HCT116 (cell line): ENCODE measurements around the gene SVBP. TPM values are rescaled to one million over a fixed set of nuclear protein-coding genes. Genes with fewer than 3 reads are reported as not detected.

Experiments used
- ATAC-seq: fragments of 200-7000 bp; cut with Tn5 transposase; 2 replicates; pipeline ENCODE4 v1.9.1; 2020; ENCODE audit warnings: mild to moderate bottlenecking, moderate library complexity
- BruUV-seq: library from RNA; stranded (reverse); fragments of 400-500 nt; replicated peaks from 2 replicates; lab custom pipeline; 2021; lab: Mats Ljungman, UMichigan
- CTCF ChIA-PET: fragments of 300-600 bp; sonication (Branson Sonifier 250); formaldehyde crosslinking; loops from one replicate; lab custom pipeline; 2021; ENCODE audit warnings: antibody characterized with exemption; lab: Charles Lee
- POLR2A ChIA-PET: fragments of 300-600, 350-600 bp; sonication (Branson Sonifier 250); formaldehyde crosslinking; loops from one replicate; lab custom pipeline; 2021; ENCODE audit warnings: antibody characterized with exemption; lab: Charles Lee
- RAD21 ChIA-PET, 2 experiments: fragments of 300-600 bp; sonication (Branson Sonifier 250); formaldehyde crosslinking; loops; one replicate each; lab custom pipeline; 2023; ENCODE audit warnings: low total read pairs in 2 of 2; ENCODE audit not compliant: uncharacterized antibody in 2 of 2, unreplicated experiment in 2 of 2, low non-redundant PET in 1 of 2; lab: Charles Lee
- DNase-seq: peaks from one replicate; pipeline ENCODE4 v3.0.0-alpha.2; 2010; ENCODE audit warnings: low read depth, low spot score
- H2AFZ ChIP-seq: fragments of 200-600 bp; shearing (Covaris generic), sonication (generic); 2 replicates; pipeline ENCODE4 v1.6.1; 2017; ENCODE audit warnings: low read depth, mixed run types, mixed read lengths, antibody characterized with exemption, low read length; ENCODE audit not compliant: poor library complexity, severe bottlenecking
- H3K27ac ChIP-seq: 2 replicates; pipeline ENCODE4 v1.5.1; 2012; ENCODE audit warnings: low read depth, low read length
- H3K27me3 ChIP-seq: fragments of 200-600 bp; sonication (generic); 2 replicates; pipeline ENCODE4 v1.6.1; 2016; ENCODE audit warnings: mixed run types, low read length, mixed read lengths; ENCODE audit not compliant: insufficient read depth
- H3K36me3 ChIP-seq, 2 experiments: fragments of 200-500 bp in 1 of 2; fragments of 200-600 bp in 1 of 2; sonication (Bioruptor generic) in 1 of 2; sonication (generic) in 1 of 2; 2 replicates each; pipeline versions ENCODE4 v1.5.1 to v1.6.1; 2014 to 2016; ENCODE audit warnings: low read length in 2 of 2, inconsistent platforms in 1 of 2, mixed read lengths in 1 of 2, mixed run types in 1 of 2; ENCODE audit not compliant: insufficient read depth in 2 of 2, control insufficient read depth in 1 of 2
- H3K4me1 ChIP-seq, 2 experiments: fragments of 200-600 bp in 1 of 2; sonication (generic) in 1 of 2; 2 replicates each; pipeline versions ENCODE4 v1.5.1 to v1.6.1; 2012 to 2017; ENCODE audit warnings: low read length in 2 of 2, inconsistent platforms in 1 of 2, mild to moderate bottlenecking in 1 of 2, mixed read lengths in 1 of 2, mixed run types in 1 of 2, moderate library complexity in 1 of 2; ENCODE audit not compliant: insufficient read depth in 2 of 2, control insufficient read depth in 1 of 2
- H3K4me2 ChIP-seq: fragments of 200-600 bp; sonication (generic); 2 replicates; pipeline ENCODE4 v1.6.1; 2017; ENCODE audit warnings: mixed run types, low read length, mixed read lengths
- H3K4me3 ChIP-seq, 2 experiments: fragments of 200-600 bp in 1 of 2; sonication (generic) in 1 of 2; replicated peaks in 1 of 2; 2 replicates each; pipeline ENCODE4 v1.5.1; 2011 to 2016; ENCODE audit warnings: low read length in 2 of 2, control low read depth in 1 of 2, low read depth in 1 of 2, mild to moderate bottlenecking in 1 of 2, mixed read lengths in 1 of 2, mixed run types in 1 of 2
- H3K79me2 ChIP-seq: fragments of 200-600 bp; sonication (generic); 2 replicates; pipeline ENCODE4 v1.6.1; 2017; ENCODE audit warnings: mild to moderate bottlenecking, mixed run types, low read length, moderate library complexity, mixed read lengths; ENCODE audit not compliant: insufficient read depth
- H3K9ac ChIP-seq: fragments of 200-600 bp; sonication (generic); 2 replicates; pipeline ENCODE4 v1.6.1; 2016; ENCODE audit warnings: low read length, mixed read lengths
- H3K9me2 ChIP-seq: fragments of 200-600 bp; sonication (generic), shearing (Covaris generic); 2 replicates; pipeline ENCODE4 v1.6.1; 2017; ENCODE audit warnings: mixed run types, mild to moderate bottlenecking, moderate library complexity; ENCODE audit not compliant: insufficient read depth
- H3K9me3 ChIP-seq, 2 experiments: fragments of 200-500 bp in 1 of 2; fragments of 200-600 bp in 1 of 2; sonication (Bioruptor generic) in 1 of 2; sonication (generic) in 1 of 2; 2 replicates each; pipeline ENCODE4 v1.6.1; 2014 to 2017; ENCODE audit warnings: low read length in 2 of 2, mixed read lengths in 2 of 2, inconsistent platforms in 1 of 2, low read depth in 1 of 2, mild to moderate bottlenecking in 1 of 2, mixed run types in 1 of 2, moderate library complexity in 1 of 2; ENCODE audit not compliant: control insufficient read depth in 1 of 2, insufficient read depth in 1 of 2
- H4K20me1 ChIP-seq: fragments of 200-600 bp; sonication (generic), shearing (Covaris generic); 2 replicates; pipeline ENCODE4 v1.6.1; 2017; ENCODE audit warnings: mixed run types, mild to moderate bottlenecking, moderate library complexity; ENCODE audit not compliant: insufficient read depth
- EZH2 ChIP-seq: fragments of 200-600 bp; sonication (generic); IDR thresholded peaks from 2 replicates; pipeline ENCODE4 v1.6.1; 2017; ENCODE audit warnings: antibody characterized with exemption, mixed run types
- FOSL1 ChIP-seq: IDR thresholded peaks from 2 replicates; pipeline ENCODE4 v1.6.1; 2012; ENCODE audit warnings: low read depth
- POLR2A ChIP-seq: IDR thresholded peaks from 2 replicates; pipeline ENCODE4 v1.7.0; 2011; ENCODE audit warnings: borderline replicate concordance; ENCODE audit not compliant: insufficient read depth, insufficient read length; ENCODE audit errors: extremely low read depth
- POLR2AphosphoS5 ChIP-seq: IDR thresholded peaks from 2 replicates; pipeline ENCODE4 v1.6.1; 2011; ENCODE audit warnings: mild to moderate bottlenecking, low read depth, low read length, moderate library complexity
- RAD21 ChIP-seq: IDR thresholded peaks from 2 replicates; pipeline ENCODE4 v1.6.1; 2012; ENCODE audit warnings: low read depth, mild to moderate bottlenecking
- SIN3A ChIP-seq: IDR thresholded peaks from 2 replicates; pipeline ENCODE4 v1.6.1; 2012; ENCODE audit warnings: low read depth
- YY1 ChIP-seq: IDR thresholded peaks from 2 replicates; pipeline ENCODE4 v1.6.1; 2011; ENCODE audit warnings: low read length, low read depth, moderate library complexity, mild to moderate bottlenecking; ENCODE audit not compliant: insufficient replicate concordance; ENCODE audit errors: extremely low read depth
- ZNF274 ChIP-seq: fragments of 200-500 bp; sonication (Bioruptor generic); IDR thresholded peaks from 2 replicates; pipeline ENCODE4 v1.6.1; 2014; ENCODE audit warnings: mild to moderate bottlenecking, low read depth, low read length, inconsistent platforms
- intact Hi-C: fragments of 100-400 bp; cut with micrococcal nuclease; formaldehyde crosslinking; loops from 2 replicates; pipeline ENCODE4 v1.10.0; 2022
- total RNA-seq: library from RNA; stranded (reverse); gene quantifications from one replicate; pipeline ENCODE4 v1.2.1, GENCODE V29; 2021; ENCODE audit not compliant: unreplicated experiment
- TF ChIP-seq, protein P1 (sequence below): IDR thresholded peaks from 2 replicates; pipeline ENCODE4 v1.6.1; 2012; ENCODE audit warnings: low read depth
- TF ChIP-seq, protein P2 (sequence below): IDR thresholded peaks from 2 replicates; pipeline ENCODE4 v1.6.1; 2012

Gene SVBP
- total RNA-seq, 1 experiment from 2014 or later, result 14.4 TPM

DNA sequence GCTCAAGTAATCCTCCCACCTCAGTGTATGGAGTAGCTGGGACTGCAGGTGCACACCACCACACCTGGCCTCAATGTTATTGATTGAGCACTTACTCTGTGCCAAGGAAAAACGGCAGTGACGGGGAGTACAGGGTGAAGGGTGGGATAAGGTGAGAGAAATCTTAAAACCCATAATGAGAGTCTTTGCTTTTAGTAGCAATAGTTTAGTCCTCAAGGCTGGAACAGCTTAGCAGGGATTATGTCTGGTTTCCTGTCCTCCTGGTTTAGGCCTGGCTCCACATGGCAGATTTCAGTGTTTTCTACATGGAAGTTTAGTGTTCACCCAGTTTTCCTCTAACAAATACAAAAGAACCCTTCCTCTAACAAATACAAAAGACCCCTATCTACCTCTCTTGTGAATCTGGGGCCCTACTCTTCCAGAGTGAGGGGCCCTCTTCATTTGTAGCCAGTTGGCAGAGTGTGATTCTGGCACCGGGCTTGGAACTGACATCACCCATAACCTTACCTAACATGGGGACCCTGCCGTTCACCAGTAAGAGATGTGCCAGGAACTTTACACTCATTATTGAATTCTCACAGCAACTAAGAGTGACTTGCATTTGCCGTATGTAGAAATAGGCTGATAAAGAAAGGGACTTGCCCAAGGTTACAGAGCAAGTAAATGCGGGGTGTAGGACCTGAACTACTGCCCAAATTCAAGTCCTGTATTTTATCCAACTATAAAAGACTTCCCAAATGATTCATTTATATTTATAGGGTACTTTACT, 36.1 kb upstream of the SVBP start:
- POLR2A ChIA-PET, result no interaction called here
- ATAC-seq, result no peak

DNA sequence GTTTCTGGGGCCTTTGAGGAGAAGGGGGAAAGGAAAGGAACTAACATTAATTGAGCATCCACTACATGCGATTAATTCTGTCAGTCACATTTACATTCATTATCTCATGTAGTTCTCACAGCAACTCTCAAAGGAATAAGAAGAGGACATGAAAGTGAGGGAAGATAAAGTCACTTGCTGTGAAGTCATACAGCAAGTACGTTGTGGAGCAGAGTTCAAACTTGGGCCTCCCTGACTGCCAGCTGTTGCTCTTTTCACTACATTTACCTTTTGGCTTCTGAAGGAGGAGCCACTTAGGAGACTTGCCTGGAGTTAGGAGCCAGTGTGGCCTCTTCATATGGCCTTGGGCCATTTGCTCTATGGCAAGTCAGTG, 35.4 kb upstream of the SVBP start:
- no peak for ATAC-seq
- no peak overlapping the region for H3K4me2 ChIP-seq
- RAD21 ChIA-PET, result no interaction called here
- TF ChIP-seq SIN3A, result no peak
- no peak for TF ChIP-seq EZH2
- TF ChIP-seq ZNF274, result no peak
- TF ChIP-seq POLR2A, result no peak
- TF ChIP-seq, protein P1, sequence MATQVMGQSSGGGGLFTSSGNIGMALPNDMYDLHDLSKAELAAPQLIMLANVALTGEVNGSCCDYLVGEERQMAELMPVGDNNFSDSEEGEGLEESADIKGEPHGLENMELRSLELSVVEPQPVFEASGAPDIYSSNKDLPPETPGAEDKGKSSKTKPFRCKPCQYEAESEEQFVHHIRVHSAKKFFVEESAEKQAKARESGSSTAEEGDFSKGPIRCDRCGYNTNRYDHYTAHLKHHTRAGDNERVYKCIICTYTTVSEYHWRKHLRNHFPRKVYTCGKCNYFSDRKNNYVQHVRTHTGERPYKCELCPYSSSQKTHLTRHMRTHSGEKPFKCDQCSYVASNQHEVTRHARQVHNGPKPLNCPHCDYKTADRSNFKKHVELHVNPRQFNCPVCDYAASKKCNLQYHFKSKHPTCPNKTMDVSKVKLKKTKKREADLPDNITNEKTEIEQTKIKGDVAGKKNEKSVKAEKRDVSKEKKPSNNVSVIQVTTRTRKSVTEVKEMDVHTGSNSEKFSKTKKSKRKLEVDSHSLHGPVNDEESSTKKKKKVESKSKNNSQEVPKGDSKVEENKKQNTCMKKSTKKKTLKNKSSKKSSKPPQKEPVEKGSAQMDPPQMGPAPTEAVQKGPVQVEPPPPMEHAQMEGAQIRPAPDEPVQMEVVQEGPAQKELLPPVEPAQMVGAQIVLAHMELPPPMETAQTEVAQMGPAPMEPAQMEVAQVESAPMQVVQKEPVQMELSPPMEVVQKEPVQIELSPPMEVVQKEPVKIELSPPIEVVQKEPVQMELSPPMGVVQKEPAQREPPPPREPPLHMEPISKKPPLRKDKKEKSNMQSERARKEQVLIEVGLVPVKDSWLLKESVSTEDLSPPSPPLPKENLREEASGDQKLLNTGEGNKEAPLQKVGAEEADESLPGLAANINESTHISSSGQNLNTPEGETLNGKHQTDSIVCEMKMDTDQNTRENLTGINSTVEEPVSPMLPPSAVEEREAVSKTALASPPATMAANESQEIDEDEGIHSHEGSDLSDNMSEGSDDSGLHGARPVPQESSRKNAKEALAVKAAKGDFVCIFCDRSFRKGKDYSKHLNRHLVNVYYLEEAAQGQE, result no peak
- TF ChIP-seq RAD21, result no peak
- TF ChIP-seq FOSL1, result no peak
- TF ChIP-seq, protein P2, sequence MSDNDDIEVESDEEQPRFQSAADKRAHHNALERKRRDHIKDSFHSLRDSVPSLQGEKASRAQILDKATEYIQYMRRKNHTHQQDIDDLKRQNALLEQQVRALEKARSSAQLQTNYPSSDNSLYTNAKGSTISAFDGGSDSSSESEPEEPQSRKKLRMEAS, result no peak
- no peak for TF ChIP-seq YY1
- H3K27ac ChIP-seq, result no peak overlapping the region
- H3K9me3 ChIP-seq, result peaks cover 0 to 5% of the 10 kb centered on the region in 2 experiments; a peak in 1 of 4 replicates
- peaks cover 3 to 4% of the 10 kb centered on the region in 2 experiments; a peak in 3 of 4 replicates for H3K4me1 ChIP-seq
- CTCF ChIA-PET, result no interaction called here
- H4K20me1 ChIP-seq, result no peaks in the 10 kb centered on the region
- H3K36me3 ChIP-seq, result peaks cover 7 to 8% of the 10 kb centered on the region in 2 experiments; a peak in 3 of 4 replicates
- intact Hi-C loops, result no loop called here
- BruUV-seq, result no TSS peak
- H3K27me3 ChIP-seq, result no peaks in the 10 kb centered on the region
- POLR2A ChIA-PET, result no interaction called here
- H3K79me2 ChIP-seq, result peaks cover 13% of the 10 kb centered on the region
- no peak overlapping the region for H2AFZ ChIP-seq
- no peak overlapping the region for H3K4me3 ChIP-seq
- no peaks in the 10 kb centered on the region for H3K9me2 ChIP-seq
- DNase-seq, result no peak
- H3K9ac ChIP-seq, result no peak overlapping the region

More for the DNA sequence above, 36.1 kb upstream of the SVBP start:
- peaks cover 0 to 5% of the 10 kb centered on the region in 2 experiments; a peak in 1 of 4 replicates for H3K9me3 ChIP-seq
- TF ChIP-seq POLR2AphosphoS5 (0 out of 2 replicates have a peak, but pooled peaks have one; percentile 16), POLR2A (no peak)
- no peak overlapping the region for H2AFZ ChIP-seq
- H3K27me3 ChIP-seq, result no peaks in the 10 kb centered on the region
- no peaks in the 10 kb centered on the region for H3K9me2 ChIP-seq
- H4K20me1 ChIP-seq, result no peaks in the 10 kb centered on the region
- peaks cover 7 to 8% of the 10 kb centered on the region in 2 experiments; a peak in 3 of 4 replicates for H3K36me3 ChIP-seq
- CTCF ChIA-PET, result no interaction called here
- H3K4me1 ChIP-seq, result no peaks in the 10 kb centered on the region
- DNase-seq, result no peak
- no TSS peak for BruUV-seq
- H3K4me2 ChIP-seq, result no peak overlapping the region
- H3K4me3 ChIP-seq, result no peak overlapping the region
- H3K79me2 ChIP-seq, result peaks cover 8% of the 10 kb centered on the region; the same call in 1 of the 2 replicates
- RAD21 ChIA-PET, result no interaction called here
- H3K27ac ChIP-seq, result no peak overlapping the region
- H3K9ac ChIP-seq, result no peak overlapping the region
- intact Hi-C loops, result no loop called here
